Measurements from ENCODE around the gene BHLHE23. TPM values are rescaled to one million over a fixed set of nuclear protein-coding genes. Genes with fewer than 3 reads are reported as not detected.
A peak's percentile ranks its signal among the peaks of the same experiment; 100 is the strongest.

BHLHE23 gene
- polyA plus RNA-seq, 1 of the 3 experiments (the other 2 are of a cell fraction): not detected

DNA sequence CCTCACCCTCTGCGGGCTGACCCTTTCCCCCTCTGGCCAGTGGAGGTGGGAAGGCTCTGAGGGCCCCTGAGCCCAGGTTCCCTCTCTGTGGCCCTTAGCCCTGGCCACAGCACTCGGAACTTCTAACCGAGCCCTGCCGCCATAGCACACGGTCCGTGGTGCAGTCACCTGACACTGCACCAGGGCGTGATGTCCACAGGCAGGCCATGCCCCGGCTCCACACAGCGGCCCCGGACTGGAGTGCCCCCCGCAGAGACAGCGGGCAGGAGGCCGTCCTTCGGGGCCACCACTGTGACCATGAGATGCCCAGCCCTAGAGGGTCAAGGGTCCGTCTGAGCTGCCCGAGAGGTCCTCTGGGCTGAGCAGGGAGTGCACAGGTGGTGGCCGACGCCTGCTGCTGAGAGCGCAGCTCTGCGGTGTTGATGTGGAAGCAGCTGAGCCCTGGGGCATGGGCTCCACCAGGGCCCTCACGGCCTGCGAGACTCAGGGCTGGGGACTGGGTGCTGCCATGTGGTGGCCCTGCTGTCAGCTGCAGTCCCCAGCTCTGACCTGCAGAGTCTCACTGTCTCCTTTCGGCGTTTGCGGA is 11.2 kb upstream of the BHLHE23 start:
- Histone ChIP-seq H2AFZ (ENCODE audit: low read depth) (no peak overlapping the region), H3K36me3 (replicated peaks in 1 of 2; ENCODE audit: control insufficient read depth in 1 of 2, insufficient read depth in 2 of 2, low read length in 1 of 2) (no peaks in the 10 kb centered on the region), H4K20me1 (ENCODE audit: insufficient read depth) (no peaks in the 10 kb centered on the region), H3K4me2 (no peak overlapping the region), H3K9me2 (no peaks in the 10 kb centered on the region), H3K79me2 (ENCODE audit: insufficient read depth) (no peaks in the 10 kb centered on the region), H3K27me3 (ENCODE audit: insufficient read depth) (peaks cover 89% of the 10 kb centered on the region), H3K9me3 (peaks cover 7% of the 10 kb centered on the region; the same call in 1 of the 2 replicates), H3K4me1 (ENCODE audit: control insufficient read depth in 1 of 2, insufficient read depth in 2 of 2, low read depth in 1 of 2, low read length in 1 of 2) (no peaks in the 10 kb centered on the region; a peak in 1 of 4 replicates), H3K9ac (no peak overlapping the region), H3K4me3 (ENCODE audit: low read depth in 2 of 2, low read length in 1 of 2) (no peak overlapping the region), H3F3A (replicated peaks; ENCODE audit: insufficient read depth) (no peaks in the 10 kb centered on the region), H3K27ac (ENCODE audit: low read depth in 2 of 2, low read length in 1 of 2) (no peak overlapping the region)
- ChIA-PET POLR2A (no interaction called here), CTCF (interaction anchor here (0.6 to 5.7 kb wide), 2 partner anchors 9 to 398 kb away, joined by 3 to 28 read pairs; no protein-coding TSS in a partner anchor)
- WGBS (ENCODE audit: low lambda C conversion rate): 11% methylated on average over 5 of the region's 25 CpGs
- DNase-seq: peak; percentile 69
- TF ChIP-seq POLR2AphosphoS5 (IDR thresholded peaks at IDR 0.05; ENCODE audit: low read depth, low read length) (no peak), RCOR1 (IDR thresholded peaks at IDR 0.05; ENCODE audit: low read length) (no peak)
- TF ChIP-seq, protein P1, sequence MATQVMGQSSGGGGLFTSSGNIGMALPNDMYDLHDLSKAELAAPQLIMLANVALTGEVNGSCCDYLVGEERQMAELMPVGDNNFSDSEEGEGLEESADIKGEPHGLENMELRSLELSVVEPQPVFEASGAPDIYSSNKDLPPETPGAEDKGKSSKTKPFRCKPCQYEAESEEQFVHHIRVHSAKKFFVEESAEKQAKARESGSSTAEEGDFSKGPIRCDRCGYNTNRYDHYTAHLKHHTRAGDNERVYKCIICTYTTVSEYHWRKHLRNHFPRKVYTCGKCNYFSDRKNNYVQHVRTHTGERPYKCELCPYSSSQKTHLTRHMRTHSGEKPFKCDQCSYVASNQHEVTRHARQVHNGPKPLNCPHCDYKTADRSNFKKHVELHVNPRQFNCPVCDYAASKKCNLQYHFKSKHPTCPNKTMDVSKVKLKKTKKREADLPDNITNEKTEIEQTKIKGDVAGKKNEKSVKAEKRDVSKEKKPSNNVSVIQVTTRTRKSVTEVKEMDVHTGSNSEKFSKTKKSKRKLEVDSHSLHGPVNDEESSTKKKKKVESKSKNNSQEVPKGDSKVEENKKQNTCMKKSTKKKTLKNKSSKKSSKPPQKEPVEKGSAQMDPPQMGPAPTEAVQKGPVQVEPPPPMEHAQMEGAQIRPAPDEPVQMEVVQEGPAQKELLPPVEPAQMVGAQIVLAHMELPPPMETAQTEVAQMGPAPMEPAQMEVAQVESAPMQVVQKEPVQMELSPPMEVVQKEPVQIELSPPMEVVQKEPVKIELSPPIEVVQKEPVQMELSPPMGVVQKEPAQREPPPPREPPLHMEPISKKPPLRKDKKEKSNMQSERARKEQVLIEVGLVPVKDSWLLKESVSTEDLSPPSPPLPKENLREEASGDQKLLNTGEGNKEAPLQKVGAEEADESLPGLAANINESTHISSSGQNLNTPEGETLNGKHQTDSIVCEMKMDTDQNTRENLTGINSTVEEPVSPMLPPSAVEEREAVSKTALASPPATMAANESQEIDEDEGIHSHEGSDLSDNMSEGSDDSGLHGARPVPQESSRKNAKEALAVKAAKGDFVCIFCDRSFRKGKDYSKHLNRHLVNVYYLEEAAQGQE (IDR thresholded peaks at IDR 0.05; ENCODE audit: low read depth, low read length): no peak
- TF ChIP-seq, protein P2, sequence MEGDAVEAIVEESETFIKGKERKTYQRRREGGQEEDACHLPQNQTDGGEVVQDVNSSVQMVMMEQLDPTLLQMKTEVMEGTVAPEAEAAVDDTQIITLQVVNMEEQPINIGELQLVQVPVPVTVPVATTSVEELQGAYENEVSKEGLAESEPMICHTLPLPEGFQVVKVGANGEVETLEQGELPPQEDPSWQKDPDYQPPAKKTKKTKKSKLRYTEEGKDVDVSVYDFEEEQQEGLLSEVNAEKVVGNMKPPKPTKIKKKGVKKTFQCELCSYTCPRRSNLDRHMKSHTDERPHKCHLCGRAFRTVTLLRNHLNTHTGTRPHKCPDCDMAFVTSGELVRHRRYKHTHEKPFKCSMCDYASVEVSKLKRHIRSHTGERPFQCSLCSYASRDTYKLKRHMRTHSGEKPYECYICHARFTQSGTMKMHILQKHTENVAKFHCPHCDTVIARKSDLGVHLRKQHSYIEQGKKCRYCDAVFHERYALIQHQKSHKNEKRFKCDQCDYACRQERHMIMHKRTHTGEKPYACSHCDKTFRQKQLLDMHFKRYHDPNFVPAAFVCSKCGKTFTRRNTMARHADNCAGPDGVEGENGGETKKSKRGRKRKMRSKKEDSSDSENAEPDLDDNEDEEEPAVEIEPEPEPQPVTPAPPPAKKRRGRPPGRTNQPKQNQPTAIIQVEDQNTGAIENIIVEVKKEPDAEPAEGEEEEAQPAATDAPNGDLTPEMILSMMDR (IDR thresholded peaks at IDR 0.05): no peak

DNA sequence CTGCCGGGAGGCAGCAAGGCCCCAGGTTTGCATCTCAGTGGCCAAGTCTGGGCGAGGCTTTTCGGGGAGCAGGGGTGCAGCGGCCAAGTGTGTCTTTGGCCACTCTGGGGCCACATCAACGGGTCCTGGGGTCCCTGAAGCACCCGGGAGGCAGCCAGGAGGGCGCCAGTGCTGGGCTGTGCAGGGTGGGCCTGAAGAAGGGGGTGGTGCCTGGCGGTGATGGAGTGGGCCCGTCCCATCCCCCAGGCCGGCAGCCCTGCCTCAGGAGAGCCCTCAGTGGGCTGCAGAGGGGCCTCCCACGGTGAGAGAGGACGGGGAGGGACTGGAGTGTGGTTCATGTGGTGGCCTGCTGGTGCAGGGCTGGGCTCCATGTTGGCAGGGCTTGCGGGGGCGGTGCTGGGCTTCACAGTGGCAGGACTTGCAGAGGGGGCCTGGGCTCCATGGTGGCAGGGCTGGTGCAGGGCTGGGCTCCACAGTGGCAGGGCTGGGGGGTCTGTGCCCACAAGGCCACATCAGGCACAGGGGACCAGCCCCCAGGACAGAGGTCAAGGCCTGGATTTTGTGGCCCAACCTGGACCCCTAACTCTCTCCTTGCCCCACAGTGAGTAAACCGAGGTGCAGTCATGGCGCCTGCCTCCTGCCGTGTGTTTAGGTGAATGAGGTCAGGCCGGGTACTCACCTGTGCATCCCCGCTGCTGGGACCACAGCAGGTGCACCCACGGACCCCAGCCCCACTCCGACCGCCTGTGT is 10.5 kb upstream of the BHLHE23 start:
- Histone ChIP-seq H3K9ac (no peak overlapping the region), H3K36me3 (replicated peaks in 1 of 2; ENCODE audit: control insufficient read depth in 1 of 2, insufficient read depth in 2 of 2, low read length in 1 of 2) (no peaks in the 10 kb centered on the region), H4K20me1 (ENCODE audit: insufficient read depth) (no peaks in the 10 kb centered on the region), H2AFZ (ENCODE audit: low read depth) (no peak overlapping the region), H3K79me2 (ENCODE audit: insufficient read depth) (no peaks in the 10 kb centered on the region), H3F3A (replicated peaks; ENCODE audit: insufficient read depth) (no peaks in the 10 kb centered on the region), H3K9me3 (peaks cover 8% of the 10 kb centered on the region; the same call in 1 of the 2 replicates), H3K27ac (ENCODE audit: low read depth in 2 of 2, low read length in 1 of 2) (no peak overlapping the region), H3K4me3 (ENCODE audit: low read depth in 2 of 2, low read length in 1 of 2) (no peak overlapping the region), H3K27me3 (ENCODE audit: insufficient read depth) (peaks cover 89% of the 10 kb centered on the region), H3K9me2 (no peaks in the 10 kb centered on the region), H3K4me2 (no peak overlapping the region), H3K4me1 (ENCODE audit: control insufficient read depth in 1 of 2, insufficient read depth in 2 of 2, low read depth in 1 of 2, low read length in 1 of 2) (no peaks in the 10 kb centered on the region; a peak in 1 of 4 replicates)
- no peak for DNase-seq
- ChIA-PET POLR2A (no interaction called here), CTCF (interaction anchor here (1.5 to 5.7 kb wide), 2 partner anchors 8 to 9 kb away, joined by 3 to 28 read pairs; no protein-coding TSS in a partner anchor)
- WGBS (ENCODE audit: low lambda C conversion rate): 48% methylated on average over 4 of the region's 22 CpGs
- TF ChIP-seq SIN3A (IDR thresholded peaks at IDR 0.05; ENCODE audit: borderline replicate concordance, low read depth, low read length) (no peak), POLR2AphosphoS5 (IDR thresholded peaks at IDR 0.05; ENCODE audit: low read depth, low read length) (no peak), TAF1 (IDR thresholded peaks at IDR 0.05; ENCODE audit: borderline replicate concordance, low read depth, low read length) (no peak), JUND (IDR thresholded peaks at IDR 0.05) (no peak)
- TF ChIP-seq, protein P3, sequence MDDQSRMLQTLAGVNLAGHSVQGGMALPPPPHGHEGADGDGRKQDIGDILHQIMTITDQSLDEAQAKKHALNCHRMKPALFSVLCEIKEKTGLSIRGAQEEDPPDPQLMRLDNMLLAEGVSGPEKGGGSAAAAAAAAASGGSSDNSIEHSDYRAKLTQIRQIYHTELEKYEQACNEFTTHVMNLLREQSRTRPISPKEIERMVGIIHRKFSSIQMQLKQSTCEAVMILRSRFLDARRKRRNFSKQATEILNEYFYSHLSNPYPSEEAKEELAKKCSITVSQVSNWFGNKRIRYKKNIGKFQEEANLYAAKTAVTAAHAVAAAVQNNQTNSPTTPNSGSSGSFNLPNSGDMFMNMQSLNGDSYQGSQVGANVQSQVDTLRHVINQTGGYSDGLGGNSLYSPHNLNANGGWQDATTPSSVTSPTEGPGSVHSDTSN (IDR thresholded peaks at IDR 0.05): no peak
- TF ChIP-seq, protein P4, sequence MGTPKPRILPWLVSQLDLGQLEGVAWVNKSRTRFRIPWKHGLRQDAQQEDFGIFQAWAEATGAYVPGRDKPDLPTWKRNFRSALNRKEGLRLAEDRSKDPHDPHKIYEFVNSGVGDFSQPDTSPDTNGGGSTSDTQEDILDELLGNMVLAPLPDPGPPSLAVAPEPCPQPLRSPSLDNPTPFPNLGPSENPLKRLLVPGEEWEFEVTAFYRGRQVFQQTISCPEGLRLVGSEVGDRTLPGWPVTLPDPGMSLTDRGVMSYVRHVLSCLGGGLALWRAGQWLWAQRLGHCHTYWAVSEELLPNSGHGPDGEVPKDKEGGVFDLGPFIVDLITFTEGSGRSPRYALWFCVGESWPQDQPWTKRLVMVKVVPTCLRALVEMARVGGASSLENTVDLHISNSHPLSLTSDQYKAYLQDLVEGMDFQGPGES (IDR thresholded peaks at IDR 0.05; ENCODE audit: low read depth, low read length): no peak

Measured in SK-N-SH (cell line).